ENCODE data around the gene B3GNT3. TPM values are rescaled to one million over a fixed set of nuclear protein-coding genes. Genes with fewer than 3 reads are reported as not detected.

Gene B3GNT3
- total and polyA plus RNA-seq, 2 donors (not counting 1 experiment from before 2014, with no cell fraction given): 0.06 TPM; not detected in 1

DNA sequence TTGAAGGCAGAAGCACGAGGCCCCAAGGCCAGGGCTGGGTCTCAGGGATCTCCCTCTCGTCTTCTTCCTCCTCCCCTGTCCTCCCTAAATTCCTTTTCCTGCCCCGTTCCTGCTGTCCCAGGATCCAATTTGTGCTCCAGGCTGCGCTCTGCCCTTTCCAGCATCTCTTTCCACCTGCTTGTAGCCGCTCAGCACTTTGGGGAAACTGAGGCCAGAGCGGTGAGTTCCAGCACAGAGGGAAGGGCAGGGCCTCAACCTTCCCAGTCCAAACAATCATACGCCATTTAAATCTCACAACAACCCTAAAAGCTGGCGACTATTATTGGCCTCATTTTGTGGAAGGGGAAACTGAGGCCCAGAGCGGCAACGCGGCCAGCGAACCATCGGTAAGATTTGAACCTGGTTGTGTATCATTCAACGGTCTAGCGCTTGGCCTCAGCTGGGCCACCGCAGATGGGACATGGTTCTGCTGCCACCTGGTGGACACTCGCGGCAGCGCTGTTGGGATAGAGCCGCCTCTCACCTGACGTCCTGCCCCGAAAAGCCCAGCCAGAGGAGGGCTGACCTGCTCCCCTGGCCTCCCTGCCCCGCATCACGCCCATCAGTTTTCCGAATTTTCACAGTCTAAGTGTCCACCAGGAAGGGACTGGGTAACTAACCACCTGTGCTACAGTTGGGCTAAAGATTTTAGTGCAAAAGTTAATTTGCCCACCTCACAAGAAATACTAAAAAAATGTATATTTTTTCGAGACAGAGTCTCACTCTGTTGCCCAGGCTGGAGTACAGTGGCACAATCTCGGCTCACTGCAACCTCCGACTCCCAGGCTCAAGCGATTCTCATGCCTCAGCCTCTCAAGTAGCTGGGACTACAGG, 60.6 kb downstream of the B3GNT3 start:
- no peaks in the 10 kb centered on the region for H3K27me3 ChIP-seq (replicated peaks in 1 of 4; ENCODE audit: control extremely low read depth in 1 of 4, control insufficient read depth in 3 of 4, insufficient read depth in 4 of 4, low read length in 3 of 4)
- H4K20me1 ChIP-seq (ENCODE audit: control insufficient read depth, insufficient read depth, low read length, poor library complexity, severe bottlenecking): peaks cover 7% of the 10 kb centered on the region
- DNase-seq (peak; percentile 89), ATAC-seq (ENCODE audit: low read depth) (peak; percentile 12)
- intact Hi-C loops (cut with micrococcal nuclease): loop anchor here (1.0 to 10.0 kb wide), 7 partner anchors 71 to 411 kb away; partner anchors contain the start of genes FCHO1, PGLS and TMEM221
- H3K9me3 ChIP-seq (ENCODE audit: control extremely low read depth in 1 of 3, control insufficient read depth in 2 of 3, insufficient read depth in 1 of 3, low read length in 2 of 3): peaks cover 0 to 6% (median 0%) of the 10 kb centered on the region in 3 donors
- H2AFZ ChIP-seq (ENCODE audit: insufficient read depth, low read depth, low read length, poor library complexity, severe bottlenecking): peak overlapping the region; percentile 26
- no peaks in the 10 kb centered on the region for H3K27me3 Mint-ChIP-seq
- WGBS (ENCODE audit: insufficient coverage): 16% methylated on average over 27 of the region's 29 CpGs
- H3K4me3 Mint-ChIP-seq: no peak overlapping the region
- H3K4me1 ChIP-seq (ENCODE audit: control insufficient read depth in 2 of 2, insufficient read depth in 2 of 2, low read length in 2 of 2): peaks cover 16 to 37% of the 10 kb centered on the region in 2 donors
- TF ChIP-seq, protein P1, sequence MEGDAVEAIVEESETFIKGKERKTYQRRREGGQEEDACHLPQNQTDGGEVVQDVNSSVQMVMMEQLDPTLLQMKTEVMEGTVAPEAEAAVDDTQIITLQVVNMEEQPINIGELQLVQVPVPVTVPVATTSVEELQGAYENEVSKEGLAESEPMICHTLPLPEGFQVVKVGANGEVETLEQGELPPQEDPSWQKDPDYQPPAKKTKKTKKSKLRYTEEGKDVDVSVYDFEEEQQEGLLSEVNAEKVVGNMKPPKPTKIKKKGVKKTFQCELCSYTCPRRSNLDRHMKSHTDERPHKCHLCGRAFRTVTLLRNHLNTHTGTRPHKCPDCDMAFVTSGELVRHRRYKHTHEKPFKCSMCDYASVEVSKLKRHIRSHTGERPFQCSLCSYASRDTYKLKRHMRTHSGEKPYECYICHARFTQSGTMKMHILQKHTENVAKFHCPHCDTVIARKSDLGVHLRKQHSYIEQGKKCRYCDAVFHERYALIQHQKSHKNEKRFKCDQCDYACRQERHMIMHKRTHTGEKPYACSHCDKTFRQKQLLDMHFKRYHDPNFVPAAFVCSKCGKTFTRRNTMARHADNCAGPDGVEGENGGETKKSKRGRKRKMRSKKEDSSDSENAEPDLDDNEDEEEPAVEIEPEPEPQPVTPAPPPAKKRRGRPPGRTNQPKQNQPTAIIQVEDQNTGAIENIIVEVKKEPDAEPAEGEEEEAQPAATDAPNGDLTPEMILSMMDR (IDR thresholded peaks at IDR 0.05): peak; percentile 96
- TF ChIP-seq EZH2 (IDR thresholded peaks at IDR 0.05; ENCODE audit: borderline replicate concordance, insufficient read depth, low read depth, low read length, poor library complexity, severe bottlenecking): no peak
- ChIA-PET CTCF (interaction anchor here (0.8 to 15.3 kb wide), 31 partner anchors 7 to 413 kb away, joined by 3 to 374 read pairs (median 5); partner anchors contain the start of genes CCDC124 and JAK3), POLR2A (interaction anchor here (0.5 to 1.0 kb wide), 4 partner anchors 77 to 302 kb away, joined by 3 to 4 read pairs (median 4); partner anchors contain the start of gene CCDC124)
- no peak overlapping the region for H3K4me3 ChIP-seq (ENCODE audit: control extremely low read depth in 1 of 5, extremely low read depth in 1 of 5, insufficient read depth in 1 of 5, low read depth in 2 of 5, low read length in 4 of 5)
- no peak overlapping the region for H3K27ac ChIP-seq (ENCODE audit: low read length in 2 of 2)
- H3K27ac Mint-ChIP-seq: peak overlapping the region; percentile 70
- peaks cover 30% of the 10 kb centered on the region for H3K4me1 Mint-ChIP-seq
- H3K36me3 ChIP-seq (replicated peaks in 1 of 2; ENCODE audit: control extremely low read depth in 1 of 2, control insufficient read depth in 1 of 2, extremely low read depth in 1 of 2, insufficient read depth in 2 of 2, low read length in 1 of 2): no peaks in the 10 kb centered on the region
- H3K4me2 ChIP-seq (replicated peaks; ENCODE audit: low read depth, low read length, poor library complexity, severe bottlenecking): peak overlapping the region; percentile 6
- H3K9ac ChIP-seq (ENCODE audit: low read length): no peak overlapping the region
- H3K79me2 ChIP-seq (ENCODE audit: control insufficient read depth, insufficient read depth, low read length): peaks cover 9% of the 10 kb centered on the region
- H3K9me3 Mint-ChIP-seq (ENCODE audit: insufficient read depth): no peaks in the 10 kb centered on the region

All from B cell (primary cell).